Measurements from ENCODE around the gene FBXW7.

Gene FBXW7

DNA sequence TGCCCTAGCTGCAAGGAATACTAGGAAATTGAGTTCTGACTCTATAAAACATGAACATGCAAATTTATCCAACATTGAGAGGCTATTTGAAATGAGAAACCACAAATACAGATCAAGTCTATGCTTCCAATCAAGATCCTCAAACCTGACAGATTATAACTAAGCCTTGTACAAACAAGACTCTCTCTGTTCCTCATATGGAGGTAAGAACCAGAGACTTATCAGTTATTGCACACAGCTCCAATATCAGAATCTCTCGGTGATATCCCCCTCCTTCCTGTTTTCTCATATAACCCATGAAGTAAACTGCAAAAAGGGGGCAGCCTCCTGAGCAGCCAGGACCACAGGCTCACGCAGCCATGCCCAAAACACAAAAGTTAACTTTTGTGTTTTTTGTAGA, 36.5 kb downstream of the FBXW7 start:
- POLR2A ChIA-PET, result no interaction called here
- TF ChIP-seq CTCF (IDR thresholded peaks at IDR 0.05; ENCODE audit: insufficient read depth, low read length, missing control alignments), result no peak
- no peak for DNase-seq (ENCODE audit: low read depth, low spot score)

GRCh38 chr4:152494020-152494419, 41.9 kb downstream of the FBXW7 start:
- DNase-seq (ENCODE audit: low read depth, low spot score), result no peak
- POLR2A ChIA-PET, result no interaction called here
- no peak for TF ChIP-seq CTCF (IDR thresholded peaks at IDR 0.05; ENCODE audit: insufficient read depth, low read length, missing control alignments)
- CTCF ChIA-PET, result interaction anchor here (12.5 kb wide), 1 partner anchor 145 kb away, joined by 348 read pairs; no protein-coding TSS in a partner anchor
- no peak overlapping the region for H3K4me3 ChIP-seq (ENCODE audit: low read depth, low read length)

More for the DNA sequence above, 36.5 kb downstream of the FBXW7 start:
- H3K4me3 ChIP-seq (ENCODE audit: low read depth, low read length), result no peak overlapping the region
- CTCF ChIA-PET, result interaction anchor here (0.9 to 12.5 kb wide), 16 partner anchors 7 to 627 kb away, joined by 3 to 348 read pairs (median 8); no protein-coding TSS in a partner anchor

GRCh38 chr4:152488246-152488645, 47.6 kb downstream of the FBXW7 start:
- ChIA-PET CTCF (interaction anchor here (1.5 to 4.1 kb wide), 2 partner anchors 9 to 13 kb away, joined by 3 to 57 read pairs; no protein-coding TSS in a partner anchor), POLR2A (no interaction called here)
- no peak overlapping the region for H3K4me3 ChIP-seq (ENCODE audit: low read depth, low read length)
- TF ChIP-seq CTCF (IDR thresholded peaks at IDR 0.05; ENCODE audit: insufficient read depth, low read length, missing control alignments), result no peak
- DNase-seq (ENCODE audit: low read depth, low spot score), result no peak

DNA sequence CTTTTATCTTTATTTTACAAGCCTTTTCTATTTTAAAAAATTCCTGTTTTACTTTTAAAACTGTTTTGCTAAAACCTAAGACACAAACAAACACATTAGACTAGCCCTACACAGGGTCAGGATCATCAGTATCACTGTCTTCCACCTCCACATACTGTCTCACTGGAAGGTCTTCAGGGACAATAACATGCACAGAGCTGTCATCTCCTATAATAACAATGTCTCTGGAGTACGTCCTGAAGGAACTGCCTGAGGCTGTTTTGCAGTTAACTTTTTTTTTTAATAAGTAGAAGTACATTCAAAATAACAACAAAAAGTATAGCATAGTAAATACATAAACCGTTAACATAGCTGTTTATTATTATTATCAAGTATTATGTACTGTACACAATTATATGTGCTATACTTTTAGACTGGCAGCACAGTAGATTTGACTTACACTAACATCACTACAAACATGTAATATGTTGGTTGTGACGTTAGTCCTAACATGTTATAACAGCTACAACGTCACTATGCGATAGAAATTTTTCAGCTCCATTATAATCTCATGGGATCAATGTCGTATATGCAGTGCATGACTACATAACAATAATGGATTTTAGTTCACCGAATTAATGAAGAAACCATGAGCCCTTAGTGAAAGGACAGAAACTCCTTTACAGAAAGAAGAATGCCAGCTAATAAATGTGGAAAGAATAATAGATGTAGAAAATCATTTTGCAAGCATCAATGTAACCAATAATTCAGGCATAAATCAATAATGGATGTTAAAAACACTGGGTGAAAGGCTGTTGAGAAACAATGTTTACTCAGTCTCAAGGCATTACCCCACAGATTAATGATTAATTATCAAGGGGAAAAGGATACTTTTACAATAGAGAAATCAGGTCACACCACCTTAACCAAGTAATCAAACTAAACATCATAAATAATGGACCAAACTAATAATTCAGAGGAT, 49.2 kb downstream of the FBXW7 start:
- ChIA-PET CTCF (interaction anchor here (0.8 to 4.1 kb wide), 3 partner anchors 10 to 14 kb away, joined by 3 to 57 read pairs (median 5); no protein-coding TSS in a partner anchor), POLR2A (no interaction called here)

DNA sequence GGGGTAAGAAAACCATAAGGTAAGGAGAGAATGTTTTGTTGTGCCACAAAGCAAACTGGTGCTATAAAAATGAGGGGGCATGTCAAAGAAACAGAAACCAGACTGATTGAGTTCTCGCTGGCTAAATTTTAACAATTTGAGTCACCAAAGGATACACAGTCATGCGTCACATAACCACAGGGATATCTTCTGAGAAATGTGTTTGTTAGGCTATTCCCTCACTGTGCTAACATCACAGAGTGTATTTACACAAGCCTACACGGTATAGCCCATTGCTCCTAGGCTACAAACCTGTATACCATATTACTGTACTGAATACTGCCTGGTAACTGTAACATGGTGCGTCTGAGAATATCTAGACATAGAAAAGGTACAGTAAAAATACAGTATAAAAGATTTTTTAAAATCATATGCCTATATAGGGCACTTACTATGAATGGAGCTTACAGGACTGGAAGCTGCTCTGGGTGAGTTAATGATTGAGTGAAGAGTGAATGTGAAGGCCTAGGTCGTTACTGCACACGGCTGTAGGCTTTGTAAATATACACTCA, 50.1 kb downstream of the FBXW7 start:
- ChIA-PET POLR2A (no interaction called here), CTCF (interaction anchor here (1.7 to 4.1 kb wide), 2 partner anchors 11 to 15 kb away, joined by 5 to 57 read pairs; no protein-coding TSS in a partner anchor)
- peak overlapping the region; percentile 24 for H3K4me3 ChIP-seq (ENCODE audit: low read depth, low read length)
- DNase-seq (ENCODE audit: low read depth, low spot score), result peak; percentile 56
- TF ChIP-seq CTCF (IDR thresholded peaks at IDR 0.05; ENCODE audit: insufficient read depth, low read length, missing control alignments), result no peak

More for the DNA sequence above, 49.2 kb downstream of the FBXW7 start:
- DNase-seq (ENCODE audit: low read depth, low spot score), result no peak
- TF ChIP-seq CTCF (IDR thresholded peaks at IDR 0.05; ENCODE audit: insufficient read depth, low read length, missing control alignments), result no peak
- no peak overlapping the region for H3K4me3 ChIP-seq (ENCODE audit: low read depth, low read length)

- TF ChIP-seq CTCF (IDR thresholded peaks at IDR 0.05; ENCODE audit: insufficient read depth, low read length, missing control alignments), result no peak
- POLR2A ChIA-PET, result no interaction called here
- CTCF ChIA-PET, result interaction anchor here (1.0 to 1.4 kb wide), 4 partner anchors 17 to 157 kb away, joined by 3 to 6 read pairs (median 4); no protein-coding TSS in a partner anchor
Measured at GRCh38 chr4:152482211-152482610, 53.7 kb downstream of the FBXW7 start.

More at GRCh38 chr4:152482211-152482610, 53.7 kb downstream of the FBXW7 start:
- DNase-seq (ENCODE audit: low read depth, low spot score), result no peak
- no peak overlapping the region for H3K4me3 ChIP-seq (ENCODE audit: low read depth, low read length)

All from AG04449 (cell line).